Measurements from ENCODE around the gene CAMTA1.

The CAMTA1 gene

GRCh38 chr1:7383671-7384520 lies 598.6 kb downstream of the CAMTA1 start:
- no peak for DNase-seq

DNA sequence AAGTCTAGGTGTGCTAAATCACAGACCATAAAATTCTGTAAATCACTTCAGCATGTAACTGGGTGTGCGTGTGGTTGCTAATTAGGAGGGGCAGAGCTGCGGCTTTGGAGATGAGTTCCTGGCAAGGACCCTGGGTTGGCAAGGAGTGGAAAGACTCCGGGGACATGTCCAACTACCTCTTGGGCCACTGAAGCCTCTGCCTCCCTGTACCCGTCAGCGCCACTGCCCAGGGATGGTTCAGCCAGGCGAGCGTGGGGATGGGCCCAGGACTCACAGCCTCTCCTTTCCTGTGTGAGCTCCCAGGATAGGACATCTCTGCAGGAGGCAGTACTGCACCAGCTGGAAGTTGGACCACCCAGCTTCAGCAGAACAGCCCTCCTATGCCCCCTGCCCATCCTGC lies 599.4 kb downstream of the CAMTA1 start:
- no peak for DNase-seq

DNA sequence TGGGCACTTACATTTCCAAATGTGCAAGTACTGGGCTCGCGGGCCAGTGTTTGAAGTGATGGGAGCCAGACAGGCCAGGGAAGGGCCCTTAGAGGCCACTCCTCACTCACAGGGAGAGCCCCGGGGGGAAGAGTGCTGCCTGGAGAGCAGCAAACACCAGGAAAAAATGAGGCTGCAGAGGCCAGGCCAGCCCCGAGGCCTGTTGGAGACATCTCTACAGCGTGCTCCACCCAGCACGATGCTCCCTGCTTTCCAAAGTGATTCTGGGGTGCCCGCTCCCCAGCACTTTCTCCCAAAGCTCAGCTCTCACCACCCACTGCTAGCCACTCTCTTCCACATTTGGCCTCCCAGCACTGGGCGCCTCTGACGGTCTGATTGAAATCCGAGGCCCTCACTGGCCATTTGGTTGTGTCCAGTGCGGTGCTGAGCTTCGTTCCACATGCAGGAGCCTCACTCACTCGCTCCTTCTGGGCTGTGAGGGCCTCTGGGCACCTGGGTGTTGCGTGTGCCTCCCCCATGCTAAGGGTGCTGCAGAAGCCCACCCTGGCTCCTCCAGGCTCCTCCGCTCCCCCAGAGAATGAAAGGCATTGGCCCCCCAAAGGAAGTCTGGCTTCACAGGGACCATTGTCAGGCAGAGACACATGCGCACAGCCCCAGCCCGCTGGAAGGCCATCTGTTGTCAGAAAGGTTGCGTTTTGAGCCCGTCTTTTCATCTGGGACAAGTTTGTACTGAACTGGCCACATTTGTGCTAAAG lies 600.4 kb downstream of the CAMTA1 start:
- no peak for DNase-seq

GRCh38 chr1:7386226-7387052 lies 601.2 kb downstream of the CAMTA1 start:
- DNase-seq: no peak

DNA sequence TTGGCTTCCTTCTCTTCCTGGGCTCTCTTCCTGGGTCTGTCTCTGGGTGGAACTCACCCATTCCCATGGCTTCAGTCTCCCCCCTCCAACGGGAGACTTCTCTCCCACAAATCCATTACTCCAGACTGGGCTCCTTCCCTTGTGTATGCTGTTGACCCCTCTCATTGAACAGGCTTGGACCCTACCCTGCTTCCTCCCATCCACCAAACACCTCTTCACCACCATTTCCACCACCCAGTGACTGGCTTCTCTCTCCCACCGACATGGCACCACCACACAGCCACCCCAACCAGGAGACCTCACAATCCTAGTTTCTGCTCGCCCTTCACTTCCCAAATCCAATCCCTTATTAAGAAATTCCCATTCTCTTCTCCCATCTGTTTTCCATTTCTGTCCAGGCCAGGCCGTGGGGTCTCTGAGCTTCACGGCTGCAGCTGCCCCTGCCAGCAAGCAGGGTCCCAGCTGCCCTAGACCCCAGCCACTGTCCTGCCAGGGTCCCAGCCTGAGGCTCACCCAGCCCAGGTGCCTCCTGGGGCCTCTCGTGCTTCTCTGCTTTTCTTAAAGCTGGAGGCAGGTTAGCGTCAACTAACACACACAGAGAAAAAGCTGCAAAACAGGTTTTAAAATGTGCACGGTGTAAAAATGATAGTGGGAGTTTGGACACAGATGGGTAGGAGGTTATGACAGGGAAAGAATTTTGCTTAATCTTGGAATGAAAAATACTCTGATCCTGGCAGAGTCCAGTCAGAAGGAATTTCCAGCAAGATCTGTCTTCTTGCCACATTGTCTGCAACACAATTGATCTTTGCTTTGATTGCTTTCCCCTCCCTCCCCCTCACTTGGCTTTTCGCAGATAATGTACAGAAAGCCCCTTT lies 602.0 kb downstream of the CAMTA1 start:
- no peak for DNase-seq

- DNase-seq: no peak
Measured at GRCh38 chr1:7388141-7388487, 602.9 kb downstream of the CAMTA1 start.

- DNase-seq: no peak
Measured at GRCh38 chr1:7388488-7389185, 603.4 kb downstream of the CAMTA1 start.

GRCh38 chr1:7389201-7389905 lies 604.1 kb downstream of the CAMTA1 start:
- no peak for DNase-seq

DNA sequence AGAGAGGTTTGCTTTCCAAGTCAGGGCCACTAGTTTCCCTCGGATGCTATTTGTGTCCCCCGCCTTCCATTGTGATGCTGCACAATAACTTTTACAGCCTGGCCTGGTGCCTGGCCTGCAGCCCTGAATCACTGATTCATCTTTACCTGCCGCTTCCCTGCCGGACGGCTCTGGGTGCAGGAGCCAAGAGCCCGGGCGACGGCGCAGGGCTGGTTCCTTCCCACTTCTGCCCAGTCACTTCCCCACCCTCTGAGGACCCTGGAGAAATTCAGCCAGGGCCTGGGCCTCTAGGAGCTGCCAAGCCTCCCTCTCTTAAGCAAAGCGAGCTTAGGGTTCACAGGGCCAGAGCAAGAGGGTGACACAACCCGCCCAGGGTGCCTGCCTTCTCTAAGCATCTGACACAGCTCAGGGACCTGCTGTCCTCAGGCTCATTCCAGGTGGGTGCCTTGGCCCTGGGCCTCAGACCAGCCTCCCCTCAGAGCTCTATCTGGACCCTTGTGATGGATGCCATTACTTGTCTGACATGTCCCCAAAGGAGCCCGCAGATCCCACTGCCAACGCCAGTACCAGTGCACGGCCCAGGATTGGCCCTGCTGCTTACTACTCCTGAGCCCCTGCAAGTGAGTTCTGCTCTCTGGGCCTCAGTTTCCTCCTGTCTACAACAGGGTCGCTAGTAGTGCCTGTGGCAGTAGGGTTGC lies 604.8 kb downstream of the CAMTA1 start:
- no peak for DNase-seq

DNA sequence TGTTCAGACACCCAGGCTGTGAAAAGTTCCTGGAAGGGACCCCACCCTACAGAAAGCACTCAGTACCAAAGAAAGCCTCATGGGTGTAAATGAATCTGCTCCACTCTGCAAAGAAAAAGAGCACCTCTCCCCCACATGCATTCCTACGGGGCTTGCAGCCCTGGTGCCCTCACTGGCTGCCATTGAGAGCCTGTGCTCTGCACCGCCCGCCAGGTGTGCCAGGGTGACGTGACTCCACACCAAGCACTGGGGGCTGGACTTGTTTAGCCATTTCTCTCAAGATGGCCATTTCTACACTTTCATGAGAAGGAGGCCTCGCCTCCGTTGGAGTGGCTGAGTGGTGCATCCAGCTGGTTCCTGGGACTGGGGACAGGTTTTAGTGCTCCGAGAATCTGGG lies 605.3 kb downstream of the CAMTA1 start:
- DNase-seq: no peak

- DNase-seq: no peak
Measured at GRCh38 chr1:7393136-7393535, 607.9 kb downstream of the CAMTA1 start.

DNA sequence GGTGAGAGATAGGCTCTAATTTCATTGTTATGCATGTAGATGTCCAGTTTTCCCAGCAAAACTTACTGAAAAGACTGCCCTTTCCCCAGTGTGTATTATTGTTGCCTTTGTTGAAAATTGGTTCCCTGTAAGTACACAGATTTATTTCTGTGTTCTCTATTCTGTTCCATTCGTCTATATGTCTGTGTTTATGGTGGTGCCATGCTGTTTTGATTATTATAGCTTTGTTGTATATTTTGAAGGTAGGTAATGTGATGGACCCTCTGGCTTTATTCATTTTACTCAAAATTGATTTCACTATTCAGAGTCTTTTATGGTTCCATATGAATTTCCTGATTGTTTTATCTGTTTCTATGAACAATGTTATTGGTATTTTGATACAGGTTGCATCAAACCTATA lies 610.0 kb downstream of the CAMTA1 start:
- no peak for DNase-seq

GRCh38 chr1:7398982-7399381 lies 613.7 kb downstream of the CAMTA1 start:
- DNase-seq: no peak

GRCh38 chr1:7399514-7400125 lies 614.4 kb downstream of the CAMTA1 start:
- no peak for DNase-seq

DNA sequence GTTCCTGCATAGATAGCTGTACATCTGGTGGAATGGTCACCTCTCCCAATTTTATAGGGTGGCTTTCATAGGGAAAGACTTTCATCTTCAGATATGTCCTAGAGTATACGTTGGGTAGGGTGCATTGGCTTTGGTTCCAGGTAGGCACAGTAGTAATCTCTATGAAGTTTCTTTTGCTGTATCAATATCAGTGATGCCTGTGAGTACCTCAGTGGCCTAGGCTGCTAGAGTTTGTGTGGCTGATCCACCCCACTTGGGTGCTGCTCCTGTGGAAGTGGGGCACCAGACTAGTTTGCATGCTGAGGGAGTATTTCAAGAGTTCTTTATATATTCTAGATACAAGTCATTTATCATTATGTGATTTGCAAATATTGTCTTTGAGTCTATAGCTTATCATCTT lies 615.3 kb downstream of the CAMTA1 start:
- no peak for DNase-seq

GRCh38 chr1:7401814-7402547 lies 616.7 kb downstream of the CAMTA1 start:
- no peak for DNase-seq

DNA sequence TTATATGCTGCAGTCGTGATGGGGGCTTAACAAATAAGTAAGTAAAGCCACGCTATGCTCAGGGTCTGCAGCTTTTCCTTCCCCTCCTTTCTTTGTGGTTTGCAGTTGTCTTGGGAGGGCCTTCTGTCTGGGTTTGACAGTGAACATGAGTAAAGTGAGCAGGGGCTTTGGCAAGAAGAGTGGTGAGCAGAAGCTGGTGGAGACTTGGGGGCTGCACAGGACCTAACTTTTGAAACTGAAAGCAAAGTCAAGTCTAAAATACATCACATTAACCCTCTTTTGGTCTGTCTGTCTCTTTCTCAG lies 617.2 kb downstream of the CAMTA1 start:
- no peak for DNase-seq

- DNase-seq: no peak
Measured at GRCh38 chr1:7403265-7404045, 618.2 kb downstream of the CAMTA1 start.
